OCI-LY3 (cell line): ENCODE data around the gene GGCT.

Source experiments
- H2AFZ ChIP-seq: fragments of 200-600, 300-600 bp; shearing (Covaris generic); 2 replicates; pipeline ENCODE4 v1.6.0; 2014; ENCODE audit warnings: antibody characterized with exemption, low read depth, low read length
- H3K27ac ChIP-seq: fragments of 200-600, 300-600 bp; sonication (generic); 2 replicates; pipeline ENCODE4 v1.5.1; 2014; ENCODE audit warnings: mild to moderate bottlenecking, low read length, moderate library complexity, mixed read lengths
- H3K27me3 ChIP-seq: fragments of 200-600, 300-600 bp; sonication (generic); 2 replicates; pipeline ENCODE4 v1.6.1; 2014; ENCODE audit warnings: low read depth, low read length, mixed read lengths
- H3K36me3 ChIP-seq: fragments of 200-600, 300-600 bp; sonication (generic); replicated peaks from 2 replicates; pipeline ENCODE3; 2014; ENCODE audit warnings: low read depth, low read length, mixed read lengths
- H3K4me1 ChIP-seq: fragments of 300-600, 200-600 bp; sonication (generic); 2 replicates; pipeline ENCODE4 v1.6.1; 2014; ENCODE audit warnings: low read length, mixed read lengths
- H3K4me2 ChIP-seq: fragments of 200-600, 300-600 bp; sonication (generic); 2 replicates; pipeline ENCODE4 v1.6.1; 2014; ENCODE audit warnings: low read length, mixed read lengths
- H3K4me3 ChIP-seq: fragments of 300-600, 200-600 bp; sonication (generic); 2 replicates; pipeline ENCODE4 v1.5.1; 2014; ENCODE audit warnings: antibody characterized with exemption, mild to moderate bottlenecking, low read length, moderate library complexity
- H3K79me2 ChIP-seq: fragments of 300-600, 200-600 bp; shearing (Covaris generic); 2 replicates; pipeline ENCODE4 v1.6.1; 2014; ENCODE audit warnings: mild to moderate bottlenecking, low read length, mixed read lengths
- H3K9ac ChIP-seq: fragments of 300-600, 200-600 bp; shearing (Covaris generic); 2 replicates; pipeline ENCODE4 v1.6.0; 2014; ENCODE audit warnings: mild to moderate bottlenecking, low read length, moderate library complexity
- H3K9me3 ChIP-seq: fragments of 200-600, 300-600 bp; shearing (Covaris generic); 2 replicates; pipeline ENCODE4 v1.6.1; 2014; ENCODE audit warnings: low read length, mixed read lengths; ENCODE audit not compliant: insufficient read depth
- H4K20me1 ChIP-seq: fragments of 200-600, 300-600 bp; sonication (generic); 2 replicates; pipeline ENCODE4 v1.6.1; 2016; ENCODE audit warnings: low read length, mixed read lengths; ENCODE audit not compliant: insufficient read depth
- EZH2phosphoT487 ChIP-seq: fragments of 200-600 bp; shearing (Covaris generic); IDR thresholded peaks from 2 replicates; pipeline ENCODE4 v1.6.1; 2018; ENCODE audit warnings: antibody characterized with exemption, mixed run types, low read depth
- TF ChIP-seq, protein P1 (sequence below): fragments of 200-600, 300-600 bp; sonication (generic); IDR thresholded peaks from 2 replicates; pipeline ENCODE4 v1.5.1; 2014; ENCODE audit warnings: antibody characterized with exemption, low read length, low read depth

The GGCT gene

DNA sequence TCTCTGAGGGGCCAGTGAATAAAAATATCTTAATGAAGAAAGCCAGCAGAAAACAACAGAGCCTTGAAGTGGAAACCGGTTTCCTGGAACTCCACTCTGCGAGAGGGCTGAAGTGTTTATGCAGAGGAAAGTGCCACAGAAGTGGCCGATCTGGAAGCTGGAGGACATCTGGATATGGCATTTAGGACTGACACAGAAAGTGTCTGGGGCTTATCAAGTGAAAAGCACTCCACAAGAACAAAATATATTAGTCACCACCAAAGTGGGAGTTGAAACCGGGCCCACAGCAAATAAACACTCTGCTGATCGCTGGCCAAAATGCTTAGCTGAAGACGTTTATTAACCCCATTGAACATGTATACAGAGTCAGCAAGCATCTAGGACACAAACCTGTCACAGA lies 33.9 kb downstream of the GGCT start:
- Histone ChIP-seq H3K4me1 (peaks cover 12% of the 10 kb centered on the region), H3K4me3 (no peak overlapping the region), H4K20me1 (no peaks in the 10 kb centered on the region), H3K9me3 (no peaks in the 10 kb centered on the region), H3K4me2 (no peak overlapping the region), H3K79me2 (no peaks in the 10 kb centered on the region), H3K27ac (no peak overlapping the region), H3K27me3 (no peaks in the 10 kb centered on the region), H3K9ac (no peak overlapping the region), H2AFZ (no peak overlapping the region), H3K36me3 (no peaks in the 10 kb centered on the region)
- TF ChIP-seq, protein P1, sequence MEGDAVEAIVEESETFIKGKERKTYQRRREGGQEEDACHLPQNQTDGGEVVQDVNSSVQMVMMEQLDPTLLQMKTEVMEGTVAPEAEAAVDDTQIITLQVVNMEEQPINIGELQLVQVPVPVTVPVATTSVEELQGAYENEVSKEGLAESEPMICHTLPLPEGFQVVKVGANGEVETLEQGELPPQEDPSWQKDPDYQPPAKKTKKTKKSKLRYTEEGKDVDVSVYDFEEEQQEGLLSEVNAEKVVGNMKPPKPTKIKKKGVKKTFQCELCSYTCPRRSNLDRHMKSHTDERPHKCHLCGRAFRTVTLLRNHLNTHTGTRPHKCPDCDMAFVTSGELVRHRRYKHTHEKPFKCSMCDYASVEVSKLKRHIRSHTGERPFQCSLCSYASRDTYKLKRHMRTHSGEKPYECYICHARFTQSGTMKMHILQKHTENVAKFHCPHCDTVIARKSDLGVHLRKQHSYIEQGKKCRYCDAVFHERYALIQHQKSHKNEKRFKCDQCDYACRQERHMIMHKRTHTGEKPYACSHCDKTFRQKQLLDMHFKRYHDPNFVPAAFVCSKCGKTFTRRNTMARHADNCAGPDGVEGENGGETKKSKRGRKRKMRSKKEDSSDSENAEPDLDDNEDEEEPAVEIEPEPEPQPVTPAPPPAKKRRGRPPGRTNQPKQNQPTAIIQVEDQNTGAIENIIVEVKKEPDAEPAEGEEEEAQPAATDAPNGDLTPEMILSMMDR, result no peak
- no peak for TF ChIP-seq EZH2phosphoT487

DNA sequence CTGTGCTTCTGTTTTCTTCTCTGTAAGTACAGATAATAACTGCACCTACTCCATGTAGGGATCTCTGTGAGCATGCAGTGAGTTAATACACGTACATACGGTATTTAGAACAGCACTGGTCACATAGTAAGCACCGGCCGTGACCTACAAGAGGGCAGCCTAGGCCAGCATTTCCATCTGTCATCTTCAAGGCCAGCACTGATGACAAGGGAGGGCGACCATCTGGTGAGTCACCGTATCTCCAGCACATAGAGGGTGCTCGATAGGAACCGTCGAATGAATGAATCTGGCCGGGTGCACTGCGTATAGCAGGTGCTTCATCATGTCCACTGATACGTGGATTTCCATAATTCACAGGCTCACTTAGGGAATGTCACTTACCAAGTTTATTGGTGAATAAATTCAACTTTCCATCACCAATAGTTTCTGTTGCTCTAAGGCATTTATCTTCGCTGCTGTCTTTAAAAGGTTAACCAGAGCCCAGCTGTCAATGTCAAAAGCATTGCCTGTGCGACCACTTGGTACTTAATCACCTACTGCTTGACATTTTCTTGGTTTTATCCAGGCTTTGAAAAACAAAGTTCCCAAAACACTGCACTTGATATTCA lies 34.4 kb downstream of the GGCT start:
- H3K4me1 ChIP-seq, result peaks cover 14% of the 10 kb centered on the region
- no peak for TF ChIP-seq EZH2phosphoT487
- TF ChIP-seq, protein P1, result no peak
- no peak overlapping the region for H3K4me2 ChIP-seq
- no peaks in the 10 kb centered on the region for H4K20me1 ChIP-seq
- no peak overlapping the region for H2AFZ ChIP-seq
- H3K4me3 ChIP-seq, result no peak overlapping the region
- no peaks in the 10 kb centered on the region for H3K9me3 ChIP-seq
- no peak overlapping the region for H3K9ac ChIP-seq
- no peaks in the 10 kb centered on the region for H3K36me3 ChIP-seq
- H3K27ac ChIP-seq, result no peak overlapping the region
- no peaks in the 10 kb centered on the region for H3K79me2 ChIP-seq
- no peaks in the 10 kb centered on the region for H3K27me3 ChIP-seq

DNA sequence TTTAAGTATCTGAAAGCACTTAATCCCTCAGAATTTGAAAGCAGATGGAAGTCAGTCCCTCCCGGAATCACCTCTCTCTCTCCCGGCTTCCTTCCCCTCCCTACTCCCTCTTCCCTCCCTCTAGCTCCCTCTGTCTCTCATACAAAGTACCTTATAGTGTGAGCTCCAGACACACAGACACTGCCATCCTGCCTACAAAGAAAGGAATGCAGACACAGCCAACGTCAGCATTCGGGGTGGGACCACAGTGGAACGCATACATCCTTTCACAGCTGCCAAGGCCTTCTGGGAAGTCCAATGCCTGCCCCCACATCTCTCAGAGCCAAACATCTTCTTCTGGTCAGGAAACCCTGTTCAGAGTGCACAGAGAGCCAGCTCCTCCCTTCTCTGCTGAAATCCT lies 35.3 kb downstream of the GGCT start:
- Histone ChIP-seq H3K4me1 (peaks cover 24% of the 10 kb centered on the region), H2AFZ (no peak overlapping the region)

GRCh38 chr7:30468791-30469190 lies 35.8 kb downstream of the GGCT start:
- Histone ChIP-seq H3K36me3 (no peaks in the 10 kb centered on the region), H3K79me2 (no peaks in the 10 kb centered on the region), H3K9me3 (no peaks in the 10 kb centered on the region), H4K20me1 (no peaks in the 10 kb centered on the region), H3K4me1 (peaks cover 29% of the 10 kb centered on the region), H3K27ac (no peak overlapping the region), H3K27me3 (no peaks in the 10 kb centered on the region), H3K9ac (no peak overlapping the region), H2AFZ (no peak overlapping the region), H3K4me2 (no peak overlapping the region), H3K4me3 (no peak overlapping the region)
- TF ChIP-seq, protein P1, result no peak
- TF ChIP-seq EZH2phosphoT487, result no peak

More for the DNA sequence above, 35.3 kb downstream of the GGCT start:
- H3K9ac ChIP-seq, result no peak overlapping the region
- no peaks in the 10 kb centered on the region for H3K9me3 ChIP-seq
- H3K4me2 ChIP-seq, result no peak overlapping the region
- H3K79me2 ChIP-seq, result no peaks in the 10 kb centered on the region
- no peaks in the 10 kb centered on the region for H3K27me3 ChIP-seq
- H3K27ac ChIP-seq, result no peak overlapping the region
- H3K4me3 ChIP-seq, result no peak overlapping the region
- H3K36me3 ChIP-seq, result no peaks in the 10 kb centered on the region
- H4K20me1 ChIP-seq, result no peaks in the 10 kb centered on the region
- no peak for TF ChIP-seq EZH2phosphoT487
